ENCODE data around the gene SLCO2A1. TPM values are rescaled to one million over a fixed set of nuclear protein-coding genes. Genes with fewer than 3 reads are reported as not detected.

SLCO2A1 gene
- total RNA-seq, 1 experiment from 2014 or later: not detected

- no peak for DNase-seq (ENCODE audit: low spot score)
- in situ Hi-C loops (cut with HindIII; ENCODE audit: low sequenced_read_pairs): no loop called here
Observed at GRCh38 chr3:133988631-133989161, 41.0 kb downstream of the SLCO2A1 start.

- in situ Hi-C loops (cut with HindIII; ENCODE audit: low sequenced_read_pairs): no loop called here
Observed at GRCh38 chr3:133987948-133988484, 41.7 kb downstream of the SLCO2A1 start.

GRCh38 chr3:133987136-133987535, 42.6 kb downstream of the SLCO2A1 start:
- DNase-seq (ENCODE audit: low spot score): no peak
- in situ Hi-C loops (cut with HindIII; ENCODE audit: low sequenced_read_pairs): no loop called here

More at GRCh38 chr3:133987948-133988484, 41.7 kb downstream of the SLCO2A1 start:
- DNase-seq (ENCODE audit: low spot score): no peak

DNA sequence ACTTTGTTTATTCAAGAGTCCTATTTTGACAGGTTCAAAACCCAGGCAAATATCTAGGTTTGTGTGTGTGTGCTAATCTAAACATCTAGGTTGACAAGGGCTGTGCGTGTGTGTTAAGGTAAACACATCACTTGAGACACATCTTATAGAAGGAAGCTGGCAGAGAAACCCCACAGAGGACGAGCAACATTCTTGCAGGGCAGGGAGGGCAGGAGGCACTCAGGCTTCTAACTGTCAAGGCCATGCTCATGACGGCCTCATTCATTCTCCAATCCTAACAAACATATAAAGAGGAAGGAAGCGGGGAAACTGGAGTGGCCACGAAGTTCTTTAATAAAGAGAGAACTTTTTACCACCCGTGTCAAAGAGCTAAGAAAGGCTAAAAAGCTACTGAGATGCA, 43.4 kb downstream of the SLCO2A1 start:
- in situ Hi-C loops (cut with HindIII; ENCODE audit: low sequenced_read_pairs): no loop called here

GRCh38 chr3:133984975-133985374, 44.8 kb downstream of the SLCO2A1 start:
- in situ Hi-C loops (cut with HindIII; ENCODE audit: low sequenced_read_pairs): no loop called here
- no peak for DNase-seq (ENCODE audit: low spot score)

More for the DNA sequence above, 43.4 kb downstream of the SLCO2A1 start:
- no peak for DNase-seq (ENCODE audit: low spot score)

DNA sequence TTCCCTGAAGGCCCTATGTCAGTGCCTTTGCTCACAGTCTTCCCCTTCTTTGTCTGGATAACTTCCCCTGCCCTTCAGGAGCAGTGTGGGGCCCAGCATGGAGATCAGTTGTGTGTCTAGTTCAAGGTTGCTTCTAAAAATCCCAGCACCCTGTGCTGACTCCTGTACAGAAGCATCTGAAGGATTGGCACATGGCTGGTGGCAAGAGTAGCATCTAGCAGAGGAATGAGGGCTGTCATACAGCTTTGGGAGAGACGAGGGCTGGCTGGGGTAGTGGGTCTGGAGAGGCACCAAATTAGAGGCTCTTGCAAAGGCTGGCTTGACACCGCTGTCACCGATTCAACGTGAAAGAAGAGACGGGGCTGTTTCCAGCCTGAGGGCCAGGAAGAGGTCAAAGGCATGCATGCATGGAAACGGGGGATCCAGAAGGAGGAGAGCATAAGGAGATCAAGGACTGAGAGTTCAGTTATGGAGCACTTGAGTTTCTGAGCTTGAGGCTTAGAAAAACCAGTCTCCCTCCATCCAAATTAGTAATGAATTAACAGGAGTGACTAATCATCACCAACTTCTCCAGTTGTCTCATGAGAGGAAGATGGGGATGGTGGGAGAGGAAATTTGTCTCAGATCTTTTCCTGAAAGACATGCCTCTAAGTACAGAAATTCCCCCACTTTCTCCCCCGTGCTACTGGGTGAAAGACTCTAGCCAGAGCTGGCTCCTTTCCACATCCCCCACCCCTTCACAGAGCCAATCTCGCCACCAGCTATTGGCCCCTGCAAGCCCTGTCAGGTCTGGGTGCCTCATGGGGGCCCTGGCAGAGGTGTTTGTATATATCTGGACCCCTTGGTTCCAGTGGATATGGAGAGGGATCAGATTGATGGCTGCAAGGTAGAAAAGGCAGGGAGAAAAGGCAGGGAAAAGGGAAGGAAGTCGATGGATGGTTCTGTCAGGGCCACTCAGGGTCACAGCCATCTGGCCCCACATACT, 45.9 kb downstream of the SLCO2A1 start:
- no peak for DNase-seq (ENCODE audit: low spot score)
- in situ Hi-C loops (cut with HindIII; ENCODE audit: low sequenced_read_pairs): no loop called here

DNA sequence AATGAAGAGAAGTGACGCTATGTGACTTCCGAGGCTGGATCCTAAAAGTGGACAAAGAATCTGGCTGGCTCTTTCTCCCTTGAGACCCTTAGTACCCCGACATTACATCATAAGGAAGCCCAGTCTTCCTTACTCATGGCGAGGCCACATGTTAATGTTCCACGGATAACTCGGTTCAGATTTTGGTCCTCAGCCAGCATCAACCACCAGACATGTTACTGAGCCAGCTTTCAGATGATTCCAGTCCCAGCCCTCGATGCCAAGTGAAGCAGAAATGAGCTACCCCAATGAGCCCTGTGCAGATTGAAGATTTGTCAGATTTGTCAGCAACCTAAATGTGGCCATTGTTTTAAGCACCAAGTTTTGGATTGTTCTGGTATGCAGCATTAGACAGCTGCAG, 46.6 kb downstream of the SLCO2A1 start:
- DNase-seq (ENCODE audit: low spot score): no peak
- in situ Hi-C loops (cut with HindIII; ENCODE audit: low sequenced_read_pairs): no loop called here

- no peak for DNase-seq (ENCODE audit: low spot score)
- in situ Hi-C loops (cut with HindIII; ENCODE audit: low sequenced_read_pairs): no loop called here
Observed at GRCh38 chr3:133980550-133980949, 49.2 kb downstream of the SLCO2A1 start.

DNA sequence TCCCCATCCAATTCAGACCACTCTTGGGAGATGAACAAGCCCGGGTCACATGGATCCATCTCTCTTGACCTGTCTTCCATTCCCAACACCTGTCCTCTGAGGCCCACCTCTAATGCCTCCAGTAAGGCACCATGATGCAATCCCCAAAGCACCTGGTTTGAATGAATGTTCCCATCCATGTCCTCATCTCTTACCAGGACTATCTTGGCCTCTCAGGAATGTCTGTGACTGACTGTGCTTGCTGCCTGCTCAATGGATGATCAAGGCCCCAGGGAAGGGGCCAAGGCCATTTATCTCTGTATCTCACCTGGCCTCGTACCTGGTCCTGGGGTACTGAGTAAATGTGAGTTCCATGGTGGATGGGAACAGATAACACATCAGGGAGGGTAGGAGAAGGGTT, 49.7 kb downstream of the SLCO2A1 start:
- in situ Hi-C loops (cut with HindIII; ENCODE audit: low sequenced_read_pairs): no loop called here
- no peak for DNase-seq (ENCODE audit: low spot score)

DNA sequence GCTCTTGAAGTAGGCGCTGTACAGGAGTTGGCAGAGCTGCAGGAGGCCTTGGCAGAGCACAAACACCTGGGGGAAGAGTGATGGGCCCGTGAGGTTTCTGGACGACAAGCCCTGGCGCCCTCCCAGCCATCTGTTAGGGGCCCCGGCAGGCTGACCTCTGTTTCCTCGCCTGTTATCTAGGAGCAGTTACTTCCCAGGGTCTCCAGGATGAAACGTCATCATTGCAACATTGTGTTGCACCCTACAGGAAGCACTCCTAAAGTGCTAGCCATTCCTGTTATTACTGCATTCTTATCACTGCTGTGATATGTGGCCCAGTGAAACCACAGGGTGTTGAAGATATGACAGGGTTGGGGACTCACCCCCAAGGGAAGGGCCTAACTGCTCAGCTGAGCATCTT, 50.2 kb downstream of the SLCO2A1 start:
- no peak for DNase-seq (ENCODE audit: low spot score)
- in situ Hi-C loops (cut with HindIII; ENCODE audit: low sequenced_read_pairs): no loop called here

GRCh38 chr3:133977568-133977967, 52.2 kb downstream of the SLCO2A1 start:
- DNase-seq (ENCODE audit: low spot score): no peak
- in situ Hi-C loops (cut with HindIII; ENCODE audit: low sequenced_read_pairs): no loop called here

- DNase-seq (ENCODE audit: low spot score): no peak
- in situ Hi-C loops (cut with HindIII; ENCODE audit: low sequenced_read_pairs): no loop called here
Observed at GRCh38 chr3:133973249-133973980, 56.3 kb downstream of the SLCO2A1 start.

DNA sequence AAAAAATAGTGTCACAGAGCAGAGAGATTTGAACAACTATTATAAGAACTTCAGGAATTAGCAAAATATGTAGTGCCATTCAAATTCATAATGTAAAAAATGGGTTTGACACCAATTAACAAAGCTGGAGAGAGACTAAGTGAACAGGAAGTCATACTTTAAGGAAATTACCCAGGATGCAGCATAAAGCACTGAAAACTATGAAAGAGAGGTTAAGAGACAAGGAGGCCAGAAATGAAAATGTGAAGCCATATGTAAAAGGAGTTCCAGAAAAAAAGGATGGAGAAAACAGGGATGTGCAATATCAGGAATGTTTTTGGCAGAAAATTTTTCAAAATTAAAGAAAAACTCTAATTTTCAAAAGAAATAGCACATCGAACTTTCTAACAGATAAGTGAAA, 57.6 kb downstream of the SLCO2A1 start:
- in situ Hi-C loops (cut with HindIII; ENCODE audit: low sequenced_read_pairs): no loop called here
- no peak for DNase-seq (ENCODE audit: low spot score)

- DNase-seq (ENCODE audit: low spot score): no peak
- in situ Hi-C loops (cut with HindIII; ENCODE audit: low sequenced_read_pairs): no loop called here
Observed at GRCh38 chr3:133970916-133971315, 58.8 kb downstream of the SLCO2A1 start.

DNA sequence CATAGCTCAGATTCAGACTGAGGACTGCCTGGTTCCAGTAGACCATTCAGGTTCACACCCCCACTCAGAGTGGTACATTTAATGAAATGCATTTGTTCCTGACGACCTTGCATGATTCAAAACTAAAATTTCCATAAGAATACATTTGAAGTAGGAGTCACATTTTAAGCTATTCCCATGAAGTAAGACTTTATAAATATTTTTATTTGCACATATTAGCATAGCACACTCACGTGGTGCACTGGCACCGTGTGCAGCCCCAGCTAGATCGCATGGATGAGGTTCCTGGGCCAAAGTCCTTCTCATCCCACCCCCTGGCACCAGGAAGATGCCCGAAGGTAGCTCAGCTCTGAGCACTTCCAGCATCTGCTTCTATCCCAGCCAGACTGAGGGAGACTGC, 59.4 kb downstream of the SLCO2A1 start:
- in situ Hi-C loops (cut with HindIII; ENCODE audit: low sequenced_read_pairs): no loop called here
- no peak for DNase-seq (ENCODE audit: low spot score)

DNA sequence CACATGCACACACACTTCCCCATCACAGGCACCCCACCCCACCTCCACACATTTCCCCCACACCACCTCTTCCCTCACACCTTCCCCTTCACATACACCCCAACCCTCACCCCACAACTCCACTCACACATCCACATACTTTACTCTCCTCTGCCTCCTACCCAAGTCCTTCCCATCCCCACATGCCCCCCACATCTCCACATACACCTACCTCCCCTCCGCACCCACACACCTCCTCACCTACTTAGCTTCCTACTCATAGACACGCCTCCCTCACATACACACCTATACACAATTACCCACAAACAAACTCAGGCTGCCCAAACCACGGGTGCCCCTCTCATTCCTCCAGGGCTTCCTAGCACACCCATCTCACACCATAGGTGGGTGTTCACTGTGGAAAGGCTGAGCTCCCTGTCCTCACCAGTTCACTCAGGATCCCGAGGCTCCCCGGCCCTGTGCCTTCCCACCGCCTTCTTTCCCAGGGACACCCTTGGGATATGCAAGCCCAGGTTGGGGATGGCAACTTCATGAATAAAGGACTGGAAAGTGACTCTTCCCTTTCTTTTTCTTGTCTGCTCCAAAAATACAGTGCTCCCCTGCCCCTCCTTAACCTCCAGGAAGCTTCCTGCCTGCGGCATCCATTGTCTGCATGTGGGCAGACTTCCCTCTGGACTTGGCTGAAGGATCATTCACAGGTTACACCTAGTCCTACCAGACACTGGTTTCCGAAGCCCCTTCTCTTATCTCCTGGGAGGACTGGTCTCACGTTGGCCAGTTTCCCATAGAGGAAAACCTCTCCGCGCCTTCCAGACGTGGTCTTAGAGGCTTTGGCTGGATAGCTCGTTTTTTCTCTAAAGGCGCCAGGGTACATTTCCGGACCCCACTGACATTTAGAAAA, 61.5 kb downstream of the SLCO2A1 start:
- DNase-seq (ENCODE audit: low spot score): no peak
- in situ Hi-C loops (cut with HindIII; ENCODE audit: low sequenced_read_pairs): no loop called here

DNA sequence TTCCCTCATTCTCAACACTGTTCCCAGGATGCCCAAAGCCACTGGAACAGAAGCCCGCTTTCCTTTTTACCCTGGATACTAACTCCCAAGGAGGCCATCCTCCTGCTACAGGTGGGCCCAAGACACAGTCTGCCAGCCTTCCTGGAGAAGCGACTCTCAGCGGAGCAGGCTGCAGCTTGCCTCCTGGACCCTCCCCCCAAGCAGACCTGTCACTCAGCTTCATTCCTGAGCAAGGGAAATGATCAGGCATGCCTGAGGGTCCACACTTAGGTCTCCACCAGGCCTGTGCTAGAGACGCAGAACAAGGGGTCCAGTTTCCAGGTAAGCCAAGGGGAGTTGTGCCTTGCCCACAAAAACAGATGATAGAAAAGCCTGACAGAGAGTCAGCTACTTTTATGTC, 62.8 kb downstream of the SLCO2A1 start:
- DNase-seq (ENCODE audit: low spot score): no peak
- in situ Hi-C loops (cut with HindIII; ENCODE audit: low sequenced_read_pairs): no loop called here

DNA sequence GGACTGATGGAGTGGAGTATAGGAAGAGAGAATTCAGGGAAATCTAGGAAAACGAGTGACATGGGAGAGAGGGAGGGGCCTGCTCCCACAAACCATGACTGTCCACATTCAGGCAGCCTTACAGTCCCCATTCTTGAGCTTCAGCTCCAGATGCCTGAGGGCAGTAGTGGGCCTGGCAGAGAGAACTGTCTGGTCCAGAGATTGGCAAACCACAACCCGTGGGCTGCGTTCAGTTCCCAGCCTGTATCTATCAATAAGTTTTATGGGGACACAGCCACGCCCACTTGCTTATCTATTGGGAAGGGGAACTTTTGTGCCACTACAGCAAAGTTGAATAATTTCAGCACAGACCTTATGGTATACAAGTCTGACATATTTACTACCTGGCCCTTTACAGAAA, 63.8 kb downstream of the SLCO2A1 start:
- DNase-seq (ENCODE audit: low spot score): no peak
- in situ Hi-C loops (cut with HindIII; ENCODE audit: low sequenced_read_pairs): no loop called here

Data from G401 (cell line).